DMS 273 treated with DMSO at 0.1 percent for 48 hours (cell line): Measurements from ENCODE around the gene TSPAN31.

ENCODE experiments used
- DNase-seq: peaks from one replicate; lab custom pipeline; 2025; lab: John Stamatoyannopoulos, UW

Gene TSPAN31

GRCh38 chr12:57735952-57736740 lies 8.7 kb upstream of the TSPAN31 start:
- DNase-seq: peak; percentile 22

GRCh38 chr12:57736741-57737466 lies 7.9 kb upstream of the TSPAN31 start:
- no peak for DNase-seq

GRCh38 chr12:57737467-57738460 lies 7.1 kb upstream of the TSPAN31 start:
- no peak for DNase-seq

GRCh38 chr12:57738661-57739237 lies 6.1 kb upstream of the TSPAN31 start, which contains the start of gene AGAP2:
AGAP2 (minus strand) TSS chr12:57738742; CDS start chr12:57738246, 496 bp downstream.
- no peak for DNase-seq

- DNase-seq: no peak
Measured at GRCh38 chr12:57739387-57739786, 5.5 kb upstream of the TSPAN31 start.

GRCh38 chr12:57739914-57740538 lies 4.8 kb upstream of the TSPAN31 start:
- no peak for DNase-seq

GRCh38 chr12:57740656-57741412 lies 4.0 kb upstream of the TSPAN31 start:
- DNase-seq: no peak

- no peak for DNase-seq
Measured at GRCh38 chr12:57741413-57741789, 3.4 kb upstream of the TSPAN31 start.

GRCh38 chr12:57741844-57742738 lies 2.7 kb upstream of the TSPAN31 start:
- DNase-seq: no peak

GRCh38 chr12:57743769-57744168 lies 1.1 kb upstream of the TSPAN31 start:
- DNase-seq: no peak

GRCh38 chr12:57744194-57744776 lies 554 bp upstream of the TSPAN31 start:
- DNase-seq: no peak

- no peak for DNase-seq
Measured at GRCh38 chr12:57745485-57745881, 644 bp downstream of the TSPAN31 start.

- no peak for DNase-seq
Measured at GRCh38 chr12:57746025-57746424, 1.2 kb downstream of the TSPAN31 start.

- DNase-seq: no peak
Measured at GRCh38 chr12:57749061-57749460, 4.2 kb downstream of the TSPAN31 start.

GRCh38 chr12:57750561-57751431 lies 6.0 kb downstream of the TSPAN31 start:
- no peak for DNase-seq

GRCh38 chr12:57751432-57751787 lies 6.6 kb downstream of the TSPAN31 start:
- no peak for DNase-seq

- peak; percentile 95 for DNase-seq
Measured at GRCh38 chr12:57751788-57752667, 7.2 kb downstream of the TSPAN31 start, which contains the start of gene CDK4. CDK4 (minus strand) TSS chr12:57752310; CDS start chr12:57751717, 593 bp downstream.
